GM12875 (cell line): Measurements from ENCODE around the gene CD44.

Experiments used
- H3K4me3 ChIP-seq: one replicate; pipeline ENCODE4 v1.5.1; 2011; ENCODE audit warnings: low read depth, low read length, control low read depth
- TF ChIP-seq, protein P1 (sequence below): IDR thresholded peaks from 2 replicates; pipeline ENCODE4 v1.5.1; 2011; ENCODE audit warnings: low read depth, mild to moderate bottlenecking, control low read depth, inconsistent platforms, low read length, moderate library complexity, borderline replicate concordance; ENCODE audit not compliant: insufficient read depth

Gene CD44

GRCh38 chr11:35271031-35271430 is 132.1 kb downstream of the CD44 start:
- H3K4me3 ChIP-seq = no peak overlapping the region
- TF ChIP-seq, protein P1, sequence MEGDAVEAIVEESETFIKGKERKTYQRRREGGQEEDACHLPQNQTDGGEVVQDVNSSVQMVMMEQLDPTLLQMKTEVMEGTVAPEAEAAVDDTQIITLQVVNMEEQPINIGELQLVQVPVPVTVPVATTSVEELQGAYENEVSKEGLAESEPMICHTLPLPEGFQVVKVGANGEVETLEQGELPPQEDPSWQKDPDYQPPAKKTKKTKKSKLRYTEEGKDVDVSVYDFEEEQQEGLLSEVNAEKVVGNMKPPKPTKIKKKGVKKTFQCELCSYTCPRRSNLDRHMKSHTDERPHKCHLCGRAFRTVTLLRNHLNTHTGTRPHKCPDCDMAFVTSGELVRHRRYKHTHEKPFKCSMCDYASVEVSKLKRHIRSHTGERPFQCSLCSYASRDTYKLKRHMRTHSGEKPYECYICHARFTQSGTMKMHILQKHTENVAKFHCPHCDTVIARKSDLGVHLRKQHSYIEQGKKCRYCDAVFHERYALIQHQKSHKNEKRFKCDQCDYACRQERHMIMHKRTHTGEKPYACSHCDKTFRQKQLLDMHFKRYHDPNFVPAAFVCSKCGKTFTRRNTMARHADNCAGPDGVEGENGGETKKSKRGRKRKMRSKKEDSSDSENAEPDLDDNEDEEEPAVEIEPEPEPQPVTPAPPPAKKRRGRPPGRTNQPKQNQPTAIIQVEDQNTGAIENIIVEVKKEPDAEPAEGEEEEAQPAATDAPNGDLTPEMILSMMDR = no peak

GRCh38 chr11:35272391-35272902 is 133.5 kb downstream of the CD44 start:
- TF ChIP-seq, protein P1 = no peak
- no peak overlapping the region for H3K4me3 ChIP-seq

DNA sequence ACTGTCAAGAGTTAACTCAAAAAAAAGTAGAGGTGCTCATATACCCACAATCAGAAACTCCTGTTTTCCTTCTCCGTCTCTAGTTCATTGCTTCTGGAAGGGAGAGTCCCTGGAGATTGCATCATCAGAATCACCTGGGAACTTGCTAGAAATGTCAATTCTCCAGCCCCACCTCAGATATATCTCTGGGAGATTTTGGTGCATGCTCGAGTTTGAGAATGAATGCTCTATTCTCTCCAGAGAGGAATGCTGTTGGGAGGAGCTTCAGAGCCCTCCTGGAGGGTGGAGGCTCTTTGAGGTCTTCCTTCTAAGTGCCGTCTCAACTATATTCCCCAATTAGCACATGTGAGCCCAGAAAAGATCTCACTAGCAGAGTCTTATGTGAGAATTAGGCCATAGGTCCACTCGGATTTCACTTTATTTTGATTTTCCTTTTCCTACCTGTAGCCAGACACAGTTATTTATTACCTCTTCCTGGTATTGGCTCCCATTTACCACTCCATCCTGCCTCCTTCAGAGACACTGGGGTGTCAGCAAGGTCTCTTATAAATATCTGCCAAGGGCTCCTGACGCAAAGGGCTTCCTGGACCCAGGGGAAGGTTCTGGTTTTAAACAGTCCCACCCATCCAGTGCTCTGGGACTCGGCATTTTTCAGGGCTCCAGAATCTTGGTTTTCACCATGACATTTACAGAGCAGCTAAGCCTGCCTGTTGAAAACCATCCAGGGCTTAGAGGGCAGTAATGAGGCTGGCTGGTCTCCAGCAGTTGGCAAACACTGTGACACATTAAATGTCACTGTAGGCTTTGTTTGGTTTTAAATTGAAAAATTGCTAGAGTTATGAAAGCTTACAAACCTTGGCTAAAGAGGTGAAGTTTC is 136.2 kb downstream of the CD44 start:
- H3K4me3 ChIP-seq = no peak overlapping the region
- TF ChIP-seq, protein P1 = no peak

DNA sequence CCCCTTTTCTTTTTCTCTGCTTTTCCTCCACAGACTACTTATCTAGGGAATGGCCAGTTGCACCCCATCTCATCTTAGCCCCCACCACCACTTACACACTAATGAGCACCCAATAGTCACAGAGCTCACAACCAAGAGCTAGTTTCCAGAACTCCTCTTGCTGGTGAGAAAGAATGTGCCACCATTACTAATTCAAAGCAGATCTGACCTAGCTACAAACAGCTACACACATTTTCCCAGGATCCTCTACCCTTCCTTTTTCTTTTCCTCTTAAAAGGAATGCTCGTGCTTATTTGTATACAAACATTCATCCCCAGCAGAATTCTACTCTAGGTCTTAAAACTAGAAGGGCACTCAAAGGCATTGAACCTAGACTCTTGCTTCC is 136.8 kb downstream of the CD44 start:
- TF ChIP-seq, protein P1 = no peak
- H3K4me3 ChIP-seq = no peak overlapping the region

DNA sequence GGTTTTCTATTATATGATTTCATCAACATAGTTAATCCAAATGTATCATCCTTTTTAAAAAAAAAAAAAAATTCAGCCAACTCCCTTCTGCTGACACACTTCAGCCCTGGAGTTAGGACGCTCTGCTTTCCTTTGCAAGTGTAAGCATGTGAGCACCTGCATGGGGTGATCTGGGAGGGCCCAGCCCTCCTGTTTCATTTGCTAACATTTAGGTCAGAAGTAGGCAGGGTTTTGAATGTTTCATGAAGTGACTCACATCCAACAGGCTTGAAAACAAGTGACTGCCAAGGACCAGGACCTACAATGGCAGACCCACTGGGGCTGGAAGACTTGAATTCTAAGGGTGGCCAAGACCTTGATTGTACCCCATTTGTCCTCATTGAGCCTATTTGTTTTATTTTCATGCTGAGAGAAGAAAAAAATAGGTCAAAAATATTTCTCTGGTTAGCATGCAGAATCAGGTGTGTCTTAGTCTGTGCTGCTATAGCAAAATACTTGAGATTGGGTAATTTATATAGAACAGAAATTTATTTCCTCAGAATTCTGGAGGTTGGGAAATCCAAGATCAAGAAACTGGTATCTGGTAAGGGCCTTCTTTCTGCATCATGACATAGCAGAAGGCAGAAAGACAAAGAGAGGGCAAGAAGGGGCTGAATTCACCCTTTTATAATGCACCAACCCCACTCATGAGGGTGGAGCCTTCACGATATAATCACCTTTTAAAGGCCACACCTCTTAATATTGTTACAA is 137.6 kb downstream of the CD44 start:
- TF ChIP-seq, protein P1 = no peak
- H3K4me3 ChIP-seq = no peak overlapping the region

DNA sequence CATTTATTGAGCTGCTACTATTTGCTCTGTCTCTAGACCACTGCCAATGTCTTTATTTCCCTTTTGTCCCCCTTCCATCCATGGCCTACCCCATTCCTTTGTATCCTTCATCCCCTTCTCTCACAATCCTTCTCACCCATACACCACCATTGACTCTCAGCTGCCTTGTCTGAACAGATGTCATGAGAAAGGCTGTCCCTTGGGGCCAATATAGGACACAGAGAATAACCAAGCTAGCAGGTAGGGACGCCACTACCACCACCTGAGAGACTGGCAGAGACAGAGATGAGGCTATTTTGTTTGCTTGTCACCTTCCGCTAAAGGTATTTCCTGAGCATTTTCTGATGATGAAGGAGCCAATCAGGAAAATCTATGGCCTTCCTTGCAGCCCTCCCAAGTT is 138.9 kb downstream of the CD44 start:
- TF ChIP-seq, protein P1 = no peak
- no peak overlapping the region for H3K4me3 ChIP-seq

- H3K4me3 ChIP-seq = no peak overlapping the region
- TF ChIP-seq, protein P1 = no peak
Observed at GRCh38 chr11:35280727-35281126, 141.8 kb downstream of the CD44 start.
